Head of caudate nucleus (tissue), 42 donors: ENCODE measurements around the gene DNAJC27.

ENCODE experiments used
- DNase-seq, 42 donors: peaks; one replicate each; pipeline versions ENCODE4 v3.0.0 to v3.0.0-alpha.2; 2020 to 2021; ENCODE audit warnings: mixed read lengths in 7 of 42
- intact Hi-C: fragments of 100-400 bp; cut with DNase I; formaldehyde crosslinking; loops from one replicate; pipeline ENCODE4 v1.15.0; 2022

Gene DNAJC27

GRCh38 chr2:24973812-24974211 lies 2.1 kb upstream of the DNAJC27 start:
- intact Hi-C loops = loop anchor here (2.0 to 10.0 kb wide), 4 partner anchors 68 to 221 kb away; partner anchors contain the start of gene EFR3B
- no peak for DNase-seq

GRCh38 chr2:24972315-24972961 lies 683 bp upstream of the DNAJC27 start:
- peak in 30 of 42 donors; percentile 22 to 71 (median 45) for DNase-seq
- intact Hi-C loops = loop anchor here (2.0 to 10.0 kb wide), 4 partner anchors 70 to 222 kb away; partner anchors contain the start of gene EFR3B

DNA sequence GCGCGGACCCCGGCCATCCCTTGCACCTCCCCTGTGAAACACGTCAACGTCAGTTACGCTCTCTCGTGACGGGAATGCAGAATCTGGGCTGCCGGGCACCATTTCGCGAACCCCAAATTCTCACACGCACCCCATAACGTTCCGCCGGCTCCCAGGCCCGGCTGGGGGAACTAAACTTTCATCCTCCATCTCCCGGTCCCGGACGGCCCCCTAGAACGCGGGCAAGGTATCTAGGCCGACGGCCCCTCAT lies 544 bp downstream of the DNAJC27 start:
- intact Hi-C loops = loop anchor here (5.0 to 10.0 kb wide), 3 partner anchors 71 to 224 kb away; partner anchors contain the start of gene EFR3B
- peak in 29 of 42 donors; percentile 22 to 73 (median 45) for DNase-seq

DNA sequence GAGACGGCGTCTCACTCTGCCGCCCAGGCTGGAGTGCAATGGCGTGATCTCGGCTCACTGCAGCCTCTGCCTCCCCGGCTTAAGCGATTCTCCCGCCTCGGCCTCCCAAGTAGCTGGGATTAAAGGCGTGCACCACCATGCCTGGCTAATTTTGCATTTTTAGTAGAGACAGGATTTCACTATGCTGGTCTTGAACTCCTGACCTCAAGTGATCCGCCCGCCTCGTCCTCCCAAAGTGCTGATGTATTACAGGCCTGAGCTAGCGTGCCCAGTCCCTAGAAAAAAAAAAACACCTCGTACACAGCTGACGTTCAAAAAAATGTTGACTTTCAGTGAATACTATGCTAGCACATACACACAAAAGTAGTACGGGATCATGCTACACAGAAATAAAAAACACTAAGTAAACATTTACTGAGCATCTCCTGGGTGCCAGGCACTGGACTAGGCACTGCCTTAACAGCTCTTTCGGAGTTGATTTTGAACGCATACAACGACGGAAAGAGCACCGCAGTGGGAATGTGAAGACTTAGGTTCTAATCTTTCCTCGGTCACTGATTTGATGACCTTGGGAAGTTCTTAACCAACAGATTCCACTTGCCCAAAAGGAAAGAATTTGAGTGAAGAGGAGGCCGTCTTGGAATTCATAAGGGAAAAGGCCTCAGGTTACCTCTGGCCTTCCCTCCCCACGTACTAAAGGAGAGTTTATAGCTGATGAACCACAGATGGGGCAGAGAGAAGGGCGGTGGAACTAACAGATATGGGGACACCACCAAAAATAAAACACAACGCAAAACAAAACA lies 1.1 kb downstream of the DNAJC27 start:
- no peak for DNase-seq
- intact Hi-C loops = loop anchor here (5.0 to 10.0 kb wide), 3 partner anchors 72 to 224 kb away; partner anchors contain the start of gene EFR3B

GRCh38 chr2:24969784-24970183 lies 2.0 kb downstream of the DNAJC27 start:
- intact Hi-C loops = loop anchor here (5.0 to 10.0 kb wide), 3 partner anchors 73 to 225 kb away; partner anchors contain the start of gene EFR3B
- DNase-seq = no peak

- peak in 16 of 42 donors; percentile 8 to 72 (median 46) for DNase-seq
- intact Hi-C loops = no loop called here
Measured at GRCh38 chr2:24961903-24962302, 9.9 kb downstream of the DNAJC27 start.

DNA sequence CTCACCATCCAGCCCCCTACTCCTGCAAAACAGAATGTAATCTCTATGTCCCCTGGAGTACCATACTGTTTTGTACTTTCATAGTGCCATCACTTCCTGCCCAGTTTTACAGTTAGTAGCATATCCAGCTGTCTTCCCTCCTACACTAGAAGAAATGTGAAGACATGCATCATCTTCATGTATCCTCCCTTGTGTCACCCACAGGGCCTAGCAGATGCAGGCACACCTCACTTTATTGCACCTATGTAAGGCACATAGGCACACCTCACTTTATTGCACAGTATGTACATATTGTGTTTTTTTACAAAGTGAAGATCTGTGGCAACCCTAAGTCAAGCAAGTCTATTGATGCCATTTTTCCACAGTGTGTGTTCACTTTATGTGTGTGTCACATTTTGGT lies 12.0 kb downstream of the DNAJC27 start:
- peak in 1 of 42 donors; percentile 48 for DNase-seq
- intact Hi-C loops = no loop called here

DNA sequence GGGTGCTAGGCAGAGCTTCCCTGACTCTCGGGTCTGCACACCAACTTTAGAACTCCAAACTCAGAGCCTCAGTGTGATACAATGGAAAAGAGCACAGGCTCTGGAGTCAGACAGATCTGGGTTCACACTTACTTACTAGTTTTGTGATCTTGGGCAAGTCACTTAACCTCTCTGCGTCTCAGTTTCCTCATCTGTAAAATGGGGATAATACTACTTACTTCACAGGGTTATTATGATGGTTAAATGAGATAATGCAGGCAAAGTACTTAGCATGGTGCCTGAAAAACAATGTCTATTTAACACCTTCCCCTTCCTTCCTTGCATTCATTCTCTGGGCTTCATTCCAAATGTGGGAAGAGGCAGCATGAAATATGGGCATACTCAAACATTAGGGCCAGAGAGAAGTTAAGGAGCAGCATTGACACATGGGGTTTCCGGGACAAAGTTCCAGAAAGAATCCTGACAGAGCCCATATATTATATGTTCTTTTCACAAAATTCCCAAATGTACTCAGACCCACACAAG lies 13.3 kb downstream of the DNAJC27 start:
- intact Hi-C loops = no loop called here

DNA sequence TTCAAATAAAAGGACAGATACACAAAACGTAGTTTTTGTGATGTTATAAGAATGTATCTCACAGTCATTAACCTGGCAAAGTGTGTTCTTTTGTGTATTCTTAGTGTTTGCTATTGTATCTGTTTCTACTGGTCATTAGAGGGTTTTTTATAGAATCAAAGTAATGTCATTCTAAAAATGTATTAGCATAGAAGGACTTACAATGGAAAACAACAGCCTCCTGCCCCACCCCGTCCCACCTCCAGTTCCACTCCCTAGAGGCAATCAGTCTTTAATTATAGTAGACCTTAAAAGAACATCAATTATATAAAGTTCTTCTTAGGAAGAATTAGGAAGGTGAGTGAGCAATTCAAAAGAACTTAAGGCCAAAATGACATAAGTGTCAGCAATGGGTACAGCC lies 13.8 kb downstream of the DNAJC27 start:
- intact Hi-C loops = no loop called here
- peak in 1 of 42 donors; percentile 7 for DNase-seq

More for the DNA sequence above, 13.3 kb downstream of the DNAJC27 start:
- DNase-seq = no peak

DNA sequence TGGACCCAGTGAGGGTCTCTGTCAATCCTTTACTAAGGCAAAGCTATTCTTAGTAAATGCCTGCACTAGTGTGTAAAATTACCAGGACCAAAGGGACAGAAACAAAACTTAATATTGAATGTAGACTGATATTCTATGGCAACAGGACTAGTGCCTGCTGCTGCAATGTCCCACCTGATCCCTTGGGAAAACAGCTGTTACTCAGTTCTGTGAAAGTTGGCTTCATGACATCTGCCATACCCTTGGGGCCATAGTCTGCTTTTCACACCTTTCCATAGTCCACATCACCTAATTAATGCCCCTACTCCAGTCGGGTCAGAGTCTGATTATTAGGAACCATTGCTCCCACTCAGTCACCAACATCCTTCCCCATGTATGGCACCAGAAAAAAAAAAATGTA lies 14.5 kb downstream of the DNAJC27 start:
- no peak for DNase-seq
- intact Hi-C loops = no loop called here

- DNase-seq = no peak
Measured at GRCh38 chr2:24955921-24956320, 15.8 kb downstream of the DNAJC27 start.

DNA sequence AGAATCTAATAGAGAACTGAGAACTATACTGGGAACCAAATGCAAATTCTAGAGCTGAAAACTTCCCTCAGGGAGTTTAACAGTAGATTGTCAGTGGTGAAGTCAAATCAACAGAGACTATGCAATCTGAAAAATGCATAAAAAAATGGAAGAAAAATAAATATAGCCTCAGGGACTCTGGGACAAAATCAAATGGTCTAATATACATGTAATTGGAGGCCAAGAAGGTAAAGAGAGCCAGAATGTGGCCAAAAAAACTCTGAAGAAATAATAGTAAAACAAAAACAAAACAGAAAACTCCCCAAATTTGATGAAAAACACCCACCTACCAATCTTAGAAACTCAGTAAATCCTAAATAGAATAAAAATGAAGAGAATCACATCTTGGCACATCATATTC lies 16.5 kb downstream of the DNAJC27 start:
- DNase-seq = no peak
- intact Hi-C loops = no loop called here

More at GRCh38 chr2:24955921-24956320, 15.8 kb downstream of the DNAJC27 start:
- intact Hi-C loops = no loop called here

- no peak for DNase-seq
- intact Hi-C loops = no loop called here
Measured at GRCh38 chr2:24950102-24950501, 21.7 kb downstream of the DNAJC27 start.

- no peak for DNase-seq
Measured at GRCh38 chr2:24948506-24948905, 23.2 kb downstream of the DNAJC27 start.

GRCh38 chr2:24947561-24948157 lies 24.1 kb downstream of the DNAJC27 start:
- intact Hi-C loops = no loop called here
- DNase-seq = no peak

More at GRCh38 chr2:24948506-24948905, 23.2 kb downstream of the DNAJC27 start:
- intact Hi-C loops = no loop called here

DNA sequence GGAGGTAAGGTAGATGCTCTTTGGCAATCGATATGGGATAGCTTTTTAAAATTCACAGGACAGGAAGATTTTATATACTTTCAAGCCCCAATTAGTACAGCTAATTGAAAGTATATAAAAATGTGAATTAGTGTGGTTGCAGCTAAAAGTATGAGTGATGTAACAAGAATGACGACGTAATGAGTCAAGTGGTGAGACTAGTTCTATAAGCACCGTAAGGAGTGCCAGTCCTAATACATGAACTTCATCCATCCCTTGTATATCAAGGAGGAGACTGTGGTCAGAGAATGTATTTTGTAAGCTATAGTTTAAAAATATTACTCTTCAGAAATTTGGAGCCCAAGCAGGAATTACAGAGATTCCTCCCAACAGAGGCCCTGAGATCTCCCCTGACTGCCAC lies 25.8 kb downstream of the DNAJC27 start:
- DNase-seq = no peak
- intact Hi-C loops = no loop called here

- intact Hi-C loops = no loop called here
- no peak for DNase-seq
Measured at GRCh38 chr2:24943427-24944053, 28.2 kb downstream of the DNAJC27 start.

GRCh38 chr2:24939353-24939752 lies 32.4 kb downstream of the DNAJC27 start:
- DNase-seq = no peak
- intact Hi-C loops = no loop called here

DNA sequence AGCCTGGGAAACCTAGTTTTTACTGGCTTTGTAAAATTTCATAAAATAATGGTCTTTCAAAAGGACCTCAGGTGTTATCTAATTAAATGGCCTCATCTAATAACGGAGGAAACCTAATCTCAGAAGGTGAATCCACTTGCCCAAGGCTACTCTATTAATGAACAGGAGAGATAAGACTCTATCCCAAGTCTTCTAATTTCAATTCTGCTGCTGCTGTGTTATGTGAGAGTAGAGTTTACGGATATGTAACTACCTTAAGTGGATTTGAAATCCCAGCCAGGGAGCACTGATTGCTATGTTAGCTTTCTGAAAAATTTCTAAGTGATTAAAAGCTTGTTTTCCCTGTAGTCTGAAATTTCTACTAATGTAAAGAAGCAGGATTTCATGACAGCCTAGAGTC lies 34.5 kb downstream of the DNAJC27 start:
- intact Hi-C loops = no loop called here
- DNase-seq = no peak
